NB4 (cell line): ENCODE measurements around the gene SSH2.
A peak's percentile ranks its signal among the peaks of the same experiment; 100 is the strongest.

Experiments
- DNase-seq: peaks from one replicate; pipeline ENCODE4 v3.0.0; 2010; ENCODE audit warnings: low read depth
- H3K4me3 ChIP-seq: one replicate; pipeline ENCODE4 v1.5.1; 2011; ENCODE audit warnings: mild to moderate bottlenecking, low read depth, low read length, moderate library complexity
- CTCF ChIP-seq: IDR thresholded peaks from one replicate; pipeline ENCODE4 v1.5.1; 2012; ENCODE audit warnings: low read depth, low read length
- MAX ChIP-seq: IDR thresholded peaks from 2 replicates; pipeline ENCODE4 v1.6.1; 2011; ENCODE audit warnings: low read depth, low read length
- MYC ChIP-seq: IDR thresholded peaks from 2 replicates; pipeline ENCODE4 v1.6.1; 2011; ENCODE audit warnings: low read depth, low read length
- POLR2A ChIP-seq: IDR thresholded peaks from 2 replicates; pipeline ENCODE4 v1.6.1; 2011; ENCODE audit warnings: mild to moderate bottlenecking; ENCODE audit not compliant: insufficient read length; ENCODE audit errors: extremely low read depth

SSH2 gene

GRCh38 chr17:29918922-29919856, 10.8 kb downstream of the SSH2 start:
- TF ChIP-seq POLR2A (no peak), MYC (no peak), MAX (no peak), CTCF (no peak)
- no peak overlapping the region for H3K4me3 ChIP-seq
- peak; percentile 48 for DNase-seq

- no peak for DNase-seq
- no peak for TF ChIP-seq MYC
- no peak for TF ChIP-seq POLR2A
- TF ChIP-seq MAX, result no peak
- TF ChIP-seq CTCF, result no peak
- H3K4me3 ChIP-seq, result no peak overlapping the region
Observed at GRCh38 chr17:29918016-29918415, 12.0 kb downstream of the SSH2 start.

- TF ChIP-seq CTCF (no peak), POLR2A (no peak), MAX (no peak), MYC (no peak)
- DNase-seq, result no peak
- H3K4me3 ChIP-seq, result no peak overlapping the region
Observed at GRCh38 chr17:29914819-29915537, 15.1 kb downstream of the SSH2 start.

- TF ChIP-seq MAX (no peak), CTCF (no peak), POLR2A (no peak), MYC (no peak)
- no peak for DNase-seq
- no peak overlapping the region for H3K4me3 ChIP-seq
Observed at GRCh38 chr17:29911641-29912177, 18.3 kb downstream of the SSH2 start.

GRCh38 chr17:29909236-29910003, 20.6 kb downstream of the SSH2 start:
- DNase-seq, result no peak
- H3K4me3 ChIP-seq, result no peak overlapping the region
- no peak for TF ChIP-seq MYC
- no peak for TF ChIP-seq MAX
- no peak for TF ChIP-seq POLR2A
- TF ChIP-seq CTCF, result no peak
